NCI-H2227 treated with DMSO at 0.1 percent for 48 hours (cell line): ENCODE data around the gene MYO18B.

Experiments
- DNase-seq: peaks from one replicate; lab custom pipeline; 2025; lab: John Stamatoyannopoulos, UW

The MYO18B gene

GRCh38 chr22:25990940-25991339 lies 249.0 kb downstream of the MYO18B start:
- no peak for DNase-seq

GRCh38 chr22:25992331-25992730 lies 250.3 kb downstream of the MYO18B start:
- DNase-seq = no peak

GRCh38 chr22:25996669-25997068 lies 254.7 kb downstream of the MYO18B start:
- DNase-seq = no peak

- DNase-seq = no peak
Observed at GRCh38 chr22:25997886-25998775, 256.1 kb downstream of the MYO18B start.

- no peak for DNase-seq
Observed at GRCh38 chr22:26002456-26002855, 260.5 kb downstream of the MYO18B start.

- DNase-seq = no peak
Observed at GRCh38 chr22:26004477-26004876, 262.5 kb downstream of the MYO18B start.

GRCh38 chr22:26008587-26008986 lies 266.6 kb downstream of the MYO18B start:
- DNase-seq = no peak

GRCh38 chr22:26016916-26017315 lies 274.9 kb downstream of the MYO18B start:
- no peak for DNase-seq

GRCh38 chr22:26017932-26018331 lies 275.9 kb downstream of the MYO18B start:
- DNase-seq = no peak

GRCh38 chr22:26019596-26019995 lies 277.6 kb downstream of the MYO18B start:
- DNase-seq = no peak

GRCh38 chr22:26021516-26021915 lies 279.5 kb downstream of the MYO18B start:
- no peak for DNase-seq

GRCh38 chr22:26023104-26023775 lies 281.3 kb downstream of the MYO18B start:
- no peak for DNase-seq

GRCh38 chr22:26025626-26026025 lies 283.6 kb downstream of the MYO18B start:
- DNase-seq = peak; percentile 19

- DNase-seq = no peak
Observed at GRCh38 chr22:26027341-26027740, 285.4 kb downstream of the MYO18B start.

GRCh38 chr22:26031641-26032040 lies 289.7 kb downstream of the MYO18B start:
- no peak for DNase-seq

GRCh38 chr22:26033071-26033470 lies 291.1 kb downstream of the MYO18B start:
- DNase-seq = no peak

GRCh38 chr22:26033586-26033985 lies 291.6 kb downstream of the MYO18B start:
- DNase-seq = no peak

- DNase-seq = no peak
Observed at GRCh38 chr22:26035523-26035922, 293.5 kb downstream of the MYO18B start.

- no peak for DNase-seq
Observed at GRCh38 chr22:26038365-26038764, 296.4 kb downstream of the MYO18B start.

- no peak for DNase-seq
Observed at GRCh38 chr22:26041931-26042330, 299.9 kb downstream of the MYO18B start.

- no peak for DNase-seq
Observed at GRCh38 chr22:26043031-26043430, 301.0 kb downstream of the MYO18B start.

- DNase-seq = no peak
Observed at GRCh38 chr22:26045051-26045450, 303.1 kb downstream of the MYO18B start.

- no peak for DNase-seq
Observed at GRCh38 chr22:26045860-26046259, 303.9 kb downstream of the MYO18B start.
